Inferior parietal cortex (tissue), 1 donor: ENCODE measurements around the gene HEY2.
"Not testable (repeated sequence)": the region's sequence is repeated elsewhere in the genome, so short reads cannot be mapped to it uniquely, and the experiment has no call there.

Source experiments
- DNase-seq: peaks from one replicate; pipeline ENCODE4 v3.0.0-alpha.2; 2016; ENCODE audit errors: extremely low spot score

Gene HEY2

GRCh38 chr6:125769147-125769783, 19.8 kb downstream of the HEY2 start:
- DNase-seq = no peak

GRCh38 chr6:125773387-125774341, 24.2 kb downstream of the HEY2 start:
- DNase-seq = no peak

GRCh38 chr6:125776107-125776826, 26.8 kb downstream of the HEY2 start:
- DNase-seq = not testable (repeated sequence)

- DNase-seq = peak; percentile 99
Measured at GRCh38 chr6:125779924-125780539, 30.6 kb downstream of the HEY2 start.

- DNase-seq = peak; percentile 81
Measured at GRCh38 chr6:125780540-125781313, 31.3 kb downstream of the HEY2 start.

GRCh38 chr6:125781314-125781868, 32.0 kb downstream of the HEY2 start:
- peak; percentile 56 for DNase-seq

DNA sequence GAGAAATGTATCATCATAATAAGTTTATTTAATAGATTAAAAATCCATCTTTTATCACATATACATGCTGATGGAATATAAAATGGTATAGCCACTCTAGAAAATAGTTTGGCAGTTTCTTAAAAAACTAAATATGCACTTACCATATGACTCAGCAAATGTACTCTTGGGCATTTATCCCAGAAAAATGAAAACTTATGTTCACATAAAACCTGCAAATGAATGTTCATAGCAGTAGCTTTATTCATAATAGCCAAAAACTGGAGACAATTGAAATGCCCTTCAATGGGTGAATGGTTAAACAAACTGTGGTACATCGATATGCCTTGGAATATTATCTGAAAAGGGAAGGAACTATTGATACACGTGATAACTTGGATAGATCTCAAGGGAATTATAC, 34.9 kb downstream of the HEY2 start:
- DNase-seq = peak; percentile 44

GRCh38 chr6:125787791-125788190, 38.4 kb downstream of the HEY2 start:
- no peak for DNase-seq

DNA sequence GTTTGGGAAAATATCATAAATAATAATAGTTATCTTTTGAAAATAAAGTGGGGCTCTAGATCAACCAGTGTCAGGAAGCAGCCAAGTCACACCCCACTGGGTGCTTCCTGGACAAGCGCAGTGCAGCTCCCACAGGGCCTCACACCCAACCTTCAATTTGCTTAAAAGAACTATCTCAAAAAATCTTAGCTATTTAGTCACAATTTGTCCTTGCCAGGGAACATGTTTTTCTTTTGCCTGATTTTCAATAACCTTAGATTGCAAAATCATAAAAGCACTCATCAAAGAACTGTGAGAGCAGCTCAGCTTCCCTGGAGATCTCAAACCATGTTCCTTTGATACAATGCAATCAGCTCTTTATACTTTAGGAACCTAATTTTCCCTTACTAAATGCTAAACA, 39.7 kb downstream of the HEY2 start:
- DNase-seq = no peak

GRCh38 chr6:125789576-125790357, 40.3 kb downstream of the HEY2 start:
- DNase-seq = peak; percentile 81

- DNase-seq = peak; percentile 76
Measured at GRCh38 chr6:125790358-125791150, 41.1 kb downstream of the HEY2 start, which contains the start of gene NCOA7. Gene NCOA7 (plus strand): TSS chr6:125790960. CDS start chr6:125815355, 24,395 bp downstream.

- peak; percentile 78 for DNase-seq
Measured at GRCh38 chr6:125791151-125791819, 41.9 kb downstream of the HEY2 start.

DNA sequence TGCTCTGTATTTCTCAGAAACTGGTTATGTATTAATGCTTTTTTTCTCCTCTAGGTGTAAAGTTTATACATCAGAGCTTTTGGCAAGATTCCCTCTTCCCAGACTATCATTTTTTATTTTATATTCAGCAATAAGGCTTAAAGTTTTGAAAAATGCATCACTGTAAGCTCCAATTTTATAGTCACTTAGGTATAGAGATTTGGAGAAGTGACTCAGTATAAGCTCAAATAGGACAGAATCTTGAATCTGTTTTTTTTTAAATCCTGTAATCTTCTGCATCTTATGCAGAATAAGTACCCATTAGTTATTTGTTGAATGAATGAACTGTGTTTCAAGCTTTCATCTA, 42.4 kb downstream of the HEY2 start:
- peak; percentile 52 for DNase-seq

DNA sequence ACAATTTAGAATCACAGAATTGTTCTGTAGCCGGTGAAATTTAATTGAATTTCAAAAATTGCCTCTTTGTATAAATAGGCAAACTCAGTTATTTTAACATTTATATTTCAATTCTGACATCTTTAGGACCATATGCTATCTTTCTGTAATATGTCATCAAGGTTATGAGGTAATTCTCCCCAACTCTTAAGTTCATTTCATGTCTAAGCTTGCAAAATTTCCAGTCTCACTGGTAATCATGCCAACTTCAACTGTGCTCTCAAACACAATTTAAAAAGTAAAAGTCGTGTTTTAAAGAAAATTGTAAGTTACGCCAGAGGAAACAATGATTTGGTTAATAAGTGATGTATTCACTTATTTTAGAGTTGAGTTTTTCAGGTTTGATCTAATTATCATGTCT, 42.7 kb downstream of the HEY2 start:
- no peak for DNase-seq

GRCh38 chr6:125792680-125793079, 43.2 kb downstream of the HEY2 start:
- DNase-seq = no peak

GRCh38 chr6:125793280-125793679, 43.8 kb downstream of the HEY2 start:
- DNase-seq = no peak

GRCh38 chr6:125793863-125794262, 44.4 kb downstream of the HEY2 start:
- DNase-seq = no peak

DNA sequence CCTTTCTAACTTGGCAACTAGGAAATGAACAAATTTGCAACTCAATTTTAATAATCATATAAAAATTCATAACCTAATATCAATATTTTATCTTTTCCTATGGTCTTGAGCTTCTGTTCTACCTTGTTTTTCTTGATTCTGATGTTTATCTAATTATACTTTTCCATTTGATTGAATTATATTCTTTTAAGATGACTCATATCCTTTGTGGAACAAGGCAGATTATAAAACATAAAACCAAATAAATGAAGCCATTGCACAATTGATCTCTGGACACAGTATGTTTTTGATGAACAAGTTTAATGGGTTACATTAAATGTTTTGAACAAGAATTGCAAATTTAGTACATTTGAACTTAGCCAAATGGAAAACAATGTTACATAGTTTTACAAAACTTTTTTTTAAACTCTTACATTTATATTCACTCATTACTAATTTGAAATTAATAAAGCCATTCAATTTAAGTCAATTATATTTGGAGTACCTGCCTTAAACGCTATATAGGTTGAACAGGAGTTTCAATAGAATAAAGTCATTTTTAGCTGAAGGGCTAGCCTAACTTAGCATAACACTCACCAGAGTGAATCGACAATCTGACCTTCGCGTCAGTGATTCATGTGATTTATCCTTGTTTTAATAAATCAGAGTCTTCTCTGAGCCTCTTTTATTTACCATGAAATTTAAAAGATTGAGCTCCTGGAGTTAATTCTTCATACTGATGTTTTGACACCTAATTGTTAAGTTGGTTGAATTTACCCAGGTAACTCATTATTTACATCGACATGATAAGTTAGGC, 45.1 kb downstream of the HEY2 start:
- no peak for DNase-seq
